Right atrium auricular region (tissue), 2 donors: ENCODE measurements around the gene C5AR1. TPM values are rescaled to one million over a fixed set of nuclear protein-coding genes. Genes with fewer than 3 reads are reported as not detected.

Experiments used
- DNase-seq: peaks from one replicate; pipeline ENCODE4 v3.0.0-alpha.2; 2019; ENCODE audit warnings: low spot score
- H3K27ac ChIP-seq, 2 donors: fragments of 200-600 bp; sonication (generic); 1 replicate in 1 of 2; 2 replicates in 1 of 2; pipeline ENCODE4 v1.5.1; 2016 to 2019
- H3K27me3 ChIP-seq, 2 donors: fragments of 200-600 bp; sonication (generic); one replicate each; pipeline versions ENCODE4 v1.5.1 to v1.6.0; 2017 to 2019
- H3K36me3 ChIP-seq: fragments of 200-600 bp; sonication (generic); one replicate; pipeline ENCODE4 v1.5.1; 2016
- H3K4me1 ChIP-seq, 2 donors: fragments of 200-600 bp; sonication (generic); one replicate each; pipeline versions ENCODE4 v1.5.1 to v1.6.0; 2017 to 2019
- H3K4me3 ChIP-seq, 2 donors: fragments of 200-600 bp; sonication (generic); 1 replicate in 1 of 2; 2 replicates in 1 of 2; pipeline ENCODE4 v1.5.1; 2017 to 2019; ENCODE audit warnings: mild to moderate bottlenecking in 1 of 2, moderate library complexity in 1 of 2
- H3K9me3 ChIP-seq, 2 donors: fragments of 200-600 bp; sonication (generic); one replicate each; pipeline ENCODE4 v1.5.1; 2019
- total RNA-seq, 2 donors: library from RNA; depleted of rRNA; stranded (reverse); fragments of >200 nt; gene quantifications; one replicate each; pipeline ENCODE4 v1.1.0, GENCODE V29; 2016
- TF ChIP-seq, protein P1 (sequence below), 2 donors: fragments of 200-600 bp; sonication (generic); IDR thresholded peaks; one replicate each; pipeline ENCODE4 v1.5.1; 2019; ENCODE audit warnings: antibody characterized with exemption in 2 of 2

The C5AR1 gene
- total RNA-seq, 2 donors from 2014 or later: 4.6 to 14.3 TPM

DNA sequence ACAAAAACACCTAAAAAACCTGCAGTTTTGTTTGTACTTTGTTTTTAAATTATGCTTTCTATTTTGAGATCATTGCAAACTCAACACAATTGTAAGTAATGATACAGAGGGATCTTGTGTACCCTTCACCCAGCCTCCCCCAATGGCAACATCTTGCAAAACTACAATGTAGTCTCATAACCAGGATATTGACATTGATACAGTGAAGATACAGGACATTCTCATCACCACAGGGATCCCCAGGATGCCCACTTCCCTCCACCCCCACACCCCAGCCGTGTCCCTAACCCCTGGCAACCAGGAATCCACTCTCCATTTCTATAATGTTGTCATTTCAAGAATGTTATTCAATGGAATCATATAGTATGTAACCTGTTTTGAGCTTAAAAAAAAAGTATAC lies 12.0 kb downstream of the C5AR1 start:
- Histone ChIP-seq H3K9me3 (no peaks in the 10 kb centered on the region), H3K4me1 (no peaks in the 10 kb centered on the region), H3K4me3 (no peak overlapping the region), H3K27ac (no peak overlapping the region), H3K27me3 (no peaks in the 10 kb centered on the region), H3K36me3 (no peaks in the 10 kb centered on the region)
- DNase-seq: no peak
- TF ChIP-seq, protein P1, sequence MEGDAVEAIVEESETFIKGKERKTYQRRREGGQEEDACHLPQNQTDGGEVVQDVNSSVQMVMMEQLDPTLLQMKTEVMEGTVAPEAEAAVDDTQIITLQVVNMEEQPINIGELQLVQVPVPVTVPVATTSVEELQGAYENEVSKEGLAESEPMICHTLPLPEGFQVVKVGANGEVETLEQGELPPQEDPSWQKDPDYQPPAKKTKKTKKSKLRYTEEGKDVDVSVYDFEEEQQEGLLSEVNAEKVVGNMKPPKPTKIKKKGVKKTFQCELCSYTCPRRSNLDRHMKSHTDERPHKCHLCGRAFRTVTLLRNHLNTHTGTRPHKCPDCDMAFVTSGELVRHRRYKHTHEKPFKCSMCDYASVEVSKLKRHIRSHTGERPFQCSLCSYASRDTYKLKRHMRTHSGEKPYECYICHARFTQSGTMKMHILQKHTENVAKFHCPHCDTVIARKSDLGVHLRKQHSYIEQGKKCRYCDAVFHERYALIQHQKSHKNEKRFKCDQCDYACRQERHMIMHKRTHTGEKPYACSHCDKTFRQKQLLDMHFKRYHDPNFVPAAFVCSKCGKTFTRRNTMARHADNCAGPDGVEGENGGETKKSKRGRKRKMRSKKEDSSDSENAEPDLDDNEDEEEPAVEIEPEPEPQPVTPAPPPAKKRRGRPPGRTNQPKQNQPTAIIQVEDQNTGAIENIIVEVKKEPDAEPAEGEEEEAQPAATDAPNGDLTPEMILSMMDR (IDR thresholded peaks at IDR 0.05): no peak

- TF ChIP-seq, protein P1 (IDR thresholded peaks at IDR 0.05): no peak
- Histone ChIP-seq H3K4me1 (no peaks in the 10 kb centered on the region), H3K27me3 (no peaks in the 10 kb centered on the region), H3K27ac (no peak overlapping the region), H3K4me3 (no peak overlapping the region), H3K9me3 (no peaks in the 10 kb centered on the region), H3K36me3 (no peaks in the 10 kb centered on the region)
- no peak for DNase-seq
These were observed 12.4 kb downstream of the C5AR1 start for GRCh38 chr19:47322058-47322457.

DNA sequence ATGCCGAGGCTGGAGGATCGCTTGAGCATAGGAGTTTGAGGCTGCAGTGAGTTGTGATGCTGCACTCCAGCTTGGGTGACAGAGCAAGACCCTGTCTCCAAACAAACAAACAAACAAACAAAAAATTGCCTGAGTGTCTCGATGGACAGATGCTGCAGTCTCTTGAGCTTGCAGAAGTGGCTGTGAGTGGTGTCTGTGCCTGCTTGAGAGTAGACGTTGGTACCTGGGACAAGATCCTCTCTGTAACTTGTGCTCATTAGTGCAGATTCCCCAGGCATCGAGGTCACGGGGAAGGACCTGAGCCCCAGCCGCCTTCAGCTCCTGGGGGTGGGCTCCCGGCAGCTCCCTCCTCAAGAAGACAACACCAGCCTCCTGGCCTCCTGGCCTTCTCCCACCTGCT lies 13.7 kb downstream of the C5AR1 start:
- Histone ChIP-seq H3K27me3 (no peaks in the 10 kb centered on the region), H3K4me3 (peak overlapping the region in 1 of 2 donors; percentile 4), H3K27ac (no peak overlapping the region)

GRCh38 chr19:47323872-47324271 lies 14.2 kb downstream of the C5AR1 start:
- peak overlapping the region in 1 of 2 donors; percentile 39 for H3K27ac ChIP-seq
- no peaks in the 10 kb centered on the region for H3K4me1 ChIP-seq
- H3K4me3 ChIP-seq: peak overlapping the region in 1 of 2 donors; percentile 4
- no peaks in the 10 kb centered on the region for H3K36me3 ChIP-seq
- TF ChIP-seq, protein P1 (IDR thresholded peaks at IDR 0.05): no peak
- no peaks in the 10 kb centered on the region for H3K27me3 ChIP-seq
- no peaks in the 10 kb centered on the region for H3K9me3 ChIP-seq
- no peak for DNase-seq

More for the DNA sequence above, 13.7 kb downstream of the C5AR1 start:
- Histone ChIP-seq H3K4me1 (no peaks in the 10 kb centered on the region), H3K36me3 (no peaks in the 10 kb centered on the region), H3K9me3 (no peaks in the 10 kb centered on the region)
- TF ChIP-seq, protein P1 (IDR thresholded peaks at IDR 0.05): no peak
- no peak for DNase-seq

DNA sequence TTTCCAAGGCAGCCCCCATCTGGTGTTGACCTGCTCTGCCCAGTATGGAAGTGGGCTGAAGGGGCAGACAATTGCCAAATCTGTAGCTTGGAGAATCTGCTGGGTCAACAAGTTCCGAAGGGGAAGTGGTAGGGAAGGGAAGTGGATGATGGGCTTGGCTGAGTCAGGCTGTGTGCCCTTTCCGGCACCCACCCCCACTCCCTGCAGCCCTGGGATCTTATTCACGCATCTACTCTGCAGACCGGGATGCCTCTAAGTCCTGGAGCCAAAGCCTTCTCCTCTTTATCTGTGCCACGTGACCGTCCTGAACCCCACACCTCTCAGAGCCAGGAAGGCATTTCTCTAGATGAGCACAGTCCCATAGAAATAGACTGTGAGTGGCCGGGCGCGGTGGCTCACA lies 14.8 kb downstream of the C5AR1 start:
- H3K27me3 ChIP-seq: no peaks in the 10 kb centered on the region
- no peak for DNase-seq

GRCh38 chr19:47330466-47330869 lies 20.8 kb downstream of the C5AR1 start:
- H3K9me3 ChIP-seq: no peaks in the 10 kb centered on the region
- peak overlapping the region in 1 of 2 donors; percentile 24 for H3K4me3 ChIP-seq
- DNase-seq: no peak
- TF ChIP-seq, protein P1 (IDR thresholded peaks at IDR 0.05): no peak
- H3K27me3 ChIP-seq: no peaks in the 10 kb centered on the region
- H3K4me1 ChIP-seq: no peaks in the 10 kb centered on the region
- peak overlapping the region; percentile 23 to 53 for H3K27ac ChIP-seq
- H3K36me3 ChIP-seq: no peaks in the 10 kb centered on the region

More for the DNA sequence above, 14.8 kb downstream of the C5AR1 start:
- Histone ChIP-seq H3K9me3 (no peaks in the 10 kb centered on the region), H3K36me3 (no peaks in the 10 kb centered on the region), H3K4me3 (no peak overlapping the region), H3K27ac (no peak overlapping the region), H3K4me1 (no peaks in the 10 kb centered on the region)
- TF ChIP-seq, protein P1 (IDR thresholded peaks at IDR 0.05): no peak
